GM19455 (cell line): Measurements from ENCODE around the gene DUT.
A peak's percentile ranks its signal among the peaks of the same experiment; 100 is the strongest.
"Not testable (repeated sequence)": the region's sequence is repeated elsewhere in the genome, so short reads cannot be mapped to it uniquely, and the experiment has no call there.

Source experiments
- ATAC-seq: cut with Tn5 transposase; IDR thresholded peaks from one replicate; pipeline ENCODE4 v1.9.1; 2021; ENCODE audit not compliant: unreplicated experiment

Gene DUT

GRCh38 chr15:48326180-48326579 lies 5.0 kb upstream of the DUT start:
- not testable (repeated sequence) for ATAC-seq

DNA sequence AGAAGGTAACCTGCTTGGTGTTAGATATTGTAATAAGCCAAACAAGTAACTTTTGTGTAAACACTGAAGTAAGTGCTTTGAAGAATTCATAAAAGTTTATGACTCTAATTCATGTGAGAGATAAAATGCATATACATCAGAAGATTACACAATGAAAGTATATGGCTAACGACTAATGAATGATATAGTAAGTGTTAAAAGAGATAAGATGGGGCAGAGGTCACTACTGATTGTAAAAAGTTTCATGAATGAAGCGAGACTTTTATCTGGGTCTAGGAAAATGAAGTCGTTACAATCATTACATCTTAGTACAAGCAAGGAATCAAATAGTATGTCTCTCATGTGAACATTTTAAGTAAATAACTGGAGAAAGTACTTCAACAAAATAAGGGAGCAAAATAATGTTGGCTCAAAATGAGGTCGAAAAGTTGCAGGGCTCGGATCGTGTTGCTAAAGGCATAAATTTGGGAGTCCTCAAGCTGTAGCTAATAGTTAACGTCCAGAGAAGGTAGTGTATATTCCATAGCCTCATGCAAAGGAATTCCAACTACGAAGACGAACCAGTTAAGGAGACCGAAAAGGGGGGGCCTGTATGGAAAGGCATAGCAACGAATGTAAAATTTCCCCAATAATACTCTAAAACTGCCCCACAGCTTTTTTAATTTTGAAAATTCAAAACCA lies 984 bp upstream of the DUT start:
- no peak for ATAC-seq

DNA sequence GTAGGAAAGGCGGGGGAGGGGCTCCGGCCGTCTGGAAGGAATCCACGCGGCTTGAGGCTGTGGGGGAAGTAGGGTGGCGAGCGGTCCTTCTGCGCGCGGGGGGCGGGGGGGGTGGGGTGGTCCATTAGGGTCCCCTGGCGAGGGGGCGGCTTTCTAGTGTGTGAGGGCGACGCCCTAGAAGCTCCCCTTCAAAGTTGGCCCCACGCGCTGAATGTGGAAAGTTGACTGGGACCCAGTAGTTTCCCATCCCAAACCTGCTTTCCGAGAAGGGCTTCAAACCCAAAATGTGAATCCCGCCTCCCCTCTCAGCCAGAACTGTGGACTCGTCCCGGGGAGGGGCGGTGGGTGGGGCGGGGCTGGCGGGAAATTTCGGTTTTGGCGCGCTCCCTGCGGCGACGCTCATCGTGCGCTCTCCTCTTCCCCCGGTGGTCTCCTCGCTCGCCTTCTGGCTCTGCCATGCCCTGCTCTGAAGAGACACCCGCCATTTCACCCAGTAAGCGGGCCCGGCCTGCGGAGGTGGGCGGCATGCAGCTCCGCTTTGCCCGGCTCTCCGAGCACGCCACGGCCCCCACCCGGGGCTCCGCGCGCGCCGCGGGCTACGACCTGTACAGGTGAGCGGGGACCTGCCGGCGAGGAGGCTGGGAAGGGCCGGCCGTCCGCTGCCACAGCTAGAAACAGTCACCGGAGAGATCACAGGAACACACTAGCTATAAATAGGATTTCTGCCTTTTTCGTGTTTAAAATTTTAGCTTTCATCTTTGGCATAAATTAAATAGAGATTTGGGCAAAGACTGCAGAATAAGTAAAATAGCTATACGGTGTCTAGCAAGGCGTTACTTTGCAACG lies 790 bp downstream of the DUT start:
- peak; percentile 51 for ATAC-seq

DNA sequence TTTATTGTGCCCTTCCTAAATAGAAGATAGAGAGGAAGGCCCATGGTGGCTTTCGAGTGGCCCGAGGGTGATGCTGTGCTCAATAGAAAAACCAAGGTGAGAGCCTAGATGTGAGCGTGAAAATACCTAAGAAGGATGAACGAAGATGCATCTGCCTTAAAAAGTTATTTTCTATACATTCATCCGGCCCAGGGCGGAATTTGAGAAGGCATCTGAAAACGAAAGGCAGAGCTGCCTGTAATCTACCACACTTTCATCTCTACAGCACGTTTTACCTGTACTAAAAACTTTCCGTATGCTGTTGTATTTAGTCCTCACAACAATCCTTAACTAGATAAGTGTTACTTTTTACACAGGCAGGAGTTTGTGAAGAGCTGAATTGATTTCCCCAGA lies 1.4 kb downstream of the DUT start:
- ATAC-seq, result no peak

DNA sequence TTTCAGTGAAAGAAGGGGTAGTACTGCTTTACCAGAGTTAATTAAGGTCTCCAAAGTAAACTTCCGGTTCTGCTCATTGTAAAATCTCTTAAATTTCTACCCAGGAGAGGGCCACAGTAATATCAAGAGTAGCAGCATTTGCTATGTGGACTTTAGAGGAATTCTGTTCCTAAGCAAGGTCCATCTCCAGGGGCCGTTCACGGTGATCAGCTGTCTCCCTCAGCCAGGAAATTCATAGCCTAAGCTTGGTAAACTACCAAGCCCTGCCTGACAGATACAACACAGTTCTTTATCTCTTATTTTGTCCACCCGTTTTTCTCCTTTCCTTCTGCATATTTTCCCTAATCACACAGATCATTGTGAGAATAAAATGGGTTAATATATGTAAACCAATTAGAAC lies 2.3 kb downstream of the DUT start:
- ATAC-seq, result no peak

DNA sequence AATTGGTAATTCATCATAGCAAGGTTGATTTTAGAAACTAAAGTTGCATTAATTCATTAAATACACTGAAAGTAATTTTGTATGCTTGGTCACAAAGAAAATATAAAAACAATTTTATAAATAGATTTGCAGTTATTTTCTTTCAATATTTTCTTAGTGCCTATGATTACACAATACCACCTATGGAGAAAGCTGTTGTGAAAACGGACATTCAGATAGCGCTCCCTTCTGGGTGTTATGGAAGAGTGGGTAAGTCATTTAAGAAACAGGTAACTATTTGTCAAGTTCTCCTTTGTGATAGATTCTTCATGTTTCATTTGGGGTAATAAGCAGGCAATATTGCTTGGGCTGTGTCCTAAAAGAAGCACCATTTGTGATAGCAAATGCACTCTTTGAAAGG lies 3.0 kb downstream of the DUT start:
- ATAC-seq, result no peak

- no peak for ATAC-seq
These were observed 5.7 kb downstream of the DUT start for GRCh38 chr15:48336940-48337339.

GRCh38 chr15:48337607-48338006 lies 6.4 kb downstream of the DUT start:
- ATAC-seq, result no peak

- no peak for ATAC-seq
These were observed 8.9 kb downstream of the DUT start for GRCh38 chr15:48340111-48340510.

- no peak for ATAC-seq
These were observed 12.6 kb downstream of the DUT start for GRCh38 chr15:48343865-48344264.

DNA sequence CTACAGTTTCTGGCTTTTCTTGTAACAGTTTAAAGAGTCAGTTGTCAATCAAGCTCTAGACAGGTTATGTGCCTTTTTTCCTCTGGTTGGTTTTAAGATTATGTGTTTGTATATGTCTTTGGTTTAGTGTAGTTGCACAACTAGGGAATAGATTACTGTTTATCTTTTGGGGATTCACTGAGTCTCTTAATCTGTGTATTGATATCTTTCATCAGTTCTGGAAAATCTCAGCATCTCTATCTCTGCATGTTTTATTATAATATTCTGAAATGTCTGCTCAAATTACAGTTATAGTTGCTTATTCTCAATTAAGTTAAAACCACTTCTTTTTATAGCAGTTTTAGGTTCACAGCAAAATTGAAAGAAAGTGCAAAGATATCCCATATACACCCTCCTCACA lies 14.3 kb downstream of the DUT start:
- ATAC-seq, result no peak

GRCh38 chr15:48352474-48353072 lies 21.3 kb downstream of the DUT start:
- ATAC-seq, result peak; percentile 68

GRCh38 chr15:48354694-48355303 lies 23.6 kb downstream of the DUT start:
- no peak for ATAC-seq

- ATAC-seq, result no peak
These were observed 24.1 kb downstream of the DUT start for GRCh38 chr15:48355377-48355776.

- no peak for ATAC-seq
These were observed 27.3 kb downstream of the DUT start for GRCh38 chr15:48358229-48359152.

DNA sequence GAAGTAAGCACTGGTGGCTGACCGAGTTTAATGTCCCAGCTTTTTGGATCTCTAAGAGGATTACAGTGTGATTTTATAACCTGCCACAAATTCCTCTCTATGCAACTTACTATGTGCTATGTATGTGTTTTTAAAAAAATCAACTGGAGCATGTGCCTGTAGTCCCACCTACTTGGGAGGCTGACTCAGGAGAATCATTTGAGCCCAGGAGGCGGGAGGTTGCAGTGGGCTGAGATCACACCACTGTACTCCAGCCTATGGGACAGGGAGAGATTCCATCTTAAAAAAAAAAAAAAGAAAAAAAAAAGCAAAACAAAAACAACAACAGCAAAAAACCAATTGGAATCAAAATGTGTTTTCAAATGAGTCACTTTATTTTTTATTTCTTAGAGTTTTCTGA lies 29.6 kb downstream of the DUT start:
- no peak for ATAC-seq

DNA sequence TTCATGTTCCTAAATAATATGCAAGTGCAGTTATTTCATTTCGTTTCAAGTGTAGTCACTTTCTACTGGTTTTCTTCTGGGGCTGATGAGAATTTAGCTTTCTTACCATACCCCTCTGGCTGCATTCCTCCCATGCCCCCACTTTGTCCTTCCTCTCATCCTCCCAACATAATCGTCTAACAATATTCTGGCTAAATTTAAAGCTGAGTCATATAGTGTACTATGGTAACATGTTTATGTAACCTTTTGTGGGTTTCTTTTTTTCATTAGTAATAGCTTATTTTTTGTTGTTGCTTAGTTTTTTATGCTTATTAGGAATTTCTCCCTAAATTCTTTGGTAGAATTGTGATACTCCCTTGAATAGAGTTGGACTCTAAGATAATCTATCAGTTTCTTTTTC lies 30.5 kb downstream of the DUT start:
- no peak for ATAC-seq

DNA sequence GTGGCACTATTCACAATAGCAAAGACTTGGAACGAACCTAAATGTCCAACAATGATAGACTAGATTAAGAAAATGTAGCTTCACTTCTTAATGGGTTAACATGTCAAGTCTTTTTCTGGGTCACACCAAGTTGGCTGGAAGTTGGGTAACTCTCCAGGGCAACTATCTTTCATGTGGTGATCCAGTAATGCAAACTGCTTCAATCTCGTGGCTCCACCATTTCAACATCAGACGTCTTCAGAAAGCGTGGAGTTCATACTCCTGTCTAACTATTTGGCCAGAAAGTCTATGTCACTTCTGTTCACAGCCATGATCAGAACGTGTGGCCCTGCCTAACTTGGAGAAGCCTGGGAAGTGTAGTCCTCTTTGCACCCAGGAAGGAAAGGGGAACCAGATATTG lies 32.2 kb downstream of the DUT start:
- no peak for ATAC-seq

DNA sequence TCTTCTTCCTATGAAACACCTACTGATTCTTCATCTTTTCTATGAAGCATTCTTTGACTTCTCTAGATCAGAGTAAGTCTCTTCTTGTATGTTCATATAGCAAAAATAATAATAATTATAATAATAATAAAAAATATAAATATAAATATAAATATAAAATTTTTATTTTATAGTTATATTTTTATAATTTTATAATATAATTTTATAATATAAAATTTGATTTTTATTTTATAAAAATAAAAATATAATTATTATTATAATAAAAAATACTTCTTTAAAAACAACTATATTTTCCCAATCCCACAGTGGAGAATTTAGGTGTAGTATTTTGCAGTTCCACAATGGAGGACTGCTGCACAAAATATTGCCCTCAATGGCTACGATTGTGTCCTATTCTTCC lies 34.3 kb downstream of the DUT start:
- no peak for ATAC-seq

DNA sequence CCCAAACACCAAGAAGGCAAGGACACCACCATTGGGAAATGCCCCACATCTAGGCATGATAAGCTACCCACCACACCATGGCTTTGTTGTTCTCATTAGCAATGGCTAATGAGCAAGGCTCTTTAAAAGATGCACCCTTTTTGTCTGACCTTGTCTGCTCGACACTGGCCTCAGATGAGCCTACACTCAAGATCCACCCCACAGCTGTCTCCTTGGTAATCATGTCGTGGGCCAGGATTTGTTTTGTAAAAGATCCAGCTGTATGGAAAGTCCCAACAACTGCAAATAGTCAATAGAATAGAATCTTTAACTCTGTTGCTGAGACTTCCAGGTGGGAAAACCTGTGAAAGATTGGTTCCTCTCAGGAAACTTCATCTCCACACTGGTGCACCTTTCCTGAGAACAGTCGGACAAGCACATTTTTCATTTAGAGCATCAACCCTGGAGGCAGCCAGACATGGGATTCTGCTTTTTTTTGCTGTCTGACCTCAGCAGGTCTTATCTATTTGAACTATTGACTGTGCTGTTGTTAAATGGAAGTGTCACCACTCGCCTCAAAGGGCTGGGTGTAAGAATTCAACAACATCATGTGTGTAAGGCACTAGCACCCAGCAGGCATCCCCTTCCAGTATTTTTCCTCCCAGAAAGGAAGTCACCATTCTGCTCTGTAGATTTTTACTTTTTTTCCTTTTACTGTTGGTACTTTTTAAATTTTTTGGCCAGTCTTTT lies 35.5 kb downstream of the DUT start:
- ATAC-seq, result no peak
